GM18861 (cell line): ENCODE results near the gene BORCS6.
"Not testable (repeated sequence)": the region's sequence is repeated elsewhere in the genome, so short reads cannot be mapped to it uniquely, and the experiment has no call there.

ENCODE experiments used
- ATAC-seq: cut with Tn5 transposase; IDR thresholded peaks from one replicate; pipeline ENCODE4 v1.9.1; 2021; ENCODE audit not compliant: unreplicated experiment

BORCS6 gene

DNA sequence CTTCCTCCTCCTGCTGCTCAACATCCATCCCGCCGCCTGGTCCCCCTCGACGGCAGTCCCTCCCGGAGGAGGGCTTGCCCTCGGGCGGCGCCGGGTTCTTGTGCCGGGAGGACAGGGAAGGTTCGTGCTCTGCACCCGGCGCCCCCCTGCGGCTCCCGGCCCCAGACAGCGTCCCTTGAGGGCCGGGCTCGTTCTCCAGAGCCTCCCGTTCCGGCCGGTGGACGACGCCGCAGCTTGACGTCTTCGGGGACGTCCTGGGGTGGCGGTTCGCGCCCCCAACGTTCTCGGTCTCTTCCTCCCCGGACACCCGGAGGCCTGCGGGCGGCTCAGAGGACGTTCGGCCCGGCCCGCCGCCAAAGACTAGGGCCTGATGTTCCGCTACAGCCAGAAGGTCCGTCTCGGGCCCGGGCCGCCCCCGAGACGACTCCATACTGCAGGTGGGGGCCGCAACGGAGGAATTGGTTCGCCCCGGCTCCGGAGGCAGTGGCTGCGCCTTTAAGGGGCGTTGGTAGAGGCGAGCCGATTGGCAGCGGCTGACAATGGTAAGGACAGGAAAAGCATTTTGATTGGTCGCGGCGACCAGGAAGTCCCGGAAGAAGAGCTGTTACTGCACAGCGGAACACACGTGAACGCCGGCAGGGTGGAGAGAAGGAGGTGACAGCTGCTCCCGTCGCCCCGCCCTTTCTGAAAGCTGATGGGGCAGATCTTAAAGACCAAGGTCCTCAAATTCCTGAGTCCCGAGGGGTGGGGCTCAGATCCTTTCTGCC lies at the start of gene BORCS6:
BORCS6 (minus strand) TSS at position 470 of the 767 bp plus-strand sequence; CDS start at position 430, 40 bp downstream.
- peak; percentile 43 for ATAC-seq

DNA sequence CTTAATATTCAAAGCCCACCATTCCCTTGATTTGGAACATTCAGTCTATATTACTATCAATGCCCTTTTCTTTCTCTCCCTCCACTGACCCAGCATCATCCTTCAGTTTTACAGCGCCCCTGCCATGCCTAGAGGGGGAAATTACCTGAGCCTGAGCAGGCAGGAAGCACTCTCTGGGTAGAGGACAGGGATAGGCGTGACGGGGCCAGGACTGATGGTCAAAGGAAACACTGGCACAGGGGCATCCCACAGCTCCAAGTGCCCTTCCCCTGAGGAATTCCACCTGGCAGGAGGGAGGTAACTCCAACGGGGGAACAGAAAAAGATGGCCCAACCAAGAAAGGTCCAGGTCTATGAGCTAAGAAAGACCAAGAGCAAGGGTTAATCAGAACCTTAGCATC lies 47.9 kb upstream of the BORCS6 start:
- ATAC-seq, result no peak

DNA sequence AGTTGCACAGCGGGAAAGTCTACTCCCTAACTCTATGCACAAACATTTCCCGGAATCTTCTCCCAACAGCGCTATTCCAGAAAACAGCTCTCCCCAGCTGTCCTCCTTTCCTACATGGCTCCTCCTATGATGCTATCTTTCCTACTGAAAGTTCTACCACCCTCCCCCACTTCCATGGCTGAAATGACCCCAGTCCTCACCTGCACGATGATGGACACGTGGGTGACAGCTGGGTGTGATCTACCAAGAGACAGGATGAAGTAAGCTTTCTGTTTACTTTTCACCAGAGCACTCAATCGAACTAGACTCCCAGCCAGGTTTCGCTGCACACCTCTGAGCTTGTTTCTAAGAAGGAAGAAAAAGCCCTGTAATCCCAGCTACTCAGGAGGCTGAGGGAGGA lies 47.2 kb upstream of the BORCS6 start:
- ATAC-seq, result no peak

DNA sequence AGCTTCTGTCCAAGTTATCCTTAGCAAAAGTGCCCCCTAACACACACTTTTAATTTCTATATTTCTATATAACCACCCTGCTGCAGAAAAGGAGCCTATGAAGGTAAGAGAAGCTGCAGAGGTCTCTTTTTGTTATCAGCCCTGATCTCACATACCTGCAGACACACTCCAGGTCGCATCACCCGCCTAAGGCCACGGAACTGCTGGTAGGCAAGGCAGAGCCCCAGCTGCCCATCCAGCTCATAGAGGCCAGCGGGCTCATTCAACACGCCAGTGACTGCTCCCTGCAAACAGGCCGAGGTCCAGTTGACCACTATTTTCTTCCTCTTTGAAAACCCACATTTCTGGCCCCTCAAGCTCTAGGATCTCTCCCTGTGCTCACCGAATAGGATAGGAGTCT lies 45.7 kb upstream of the BORCS6 start:
- ATAC-seq, result no peak

DNA sequence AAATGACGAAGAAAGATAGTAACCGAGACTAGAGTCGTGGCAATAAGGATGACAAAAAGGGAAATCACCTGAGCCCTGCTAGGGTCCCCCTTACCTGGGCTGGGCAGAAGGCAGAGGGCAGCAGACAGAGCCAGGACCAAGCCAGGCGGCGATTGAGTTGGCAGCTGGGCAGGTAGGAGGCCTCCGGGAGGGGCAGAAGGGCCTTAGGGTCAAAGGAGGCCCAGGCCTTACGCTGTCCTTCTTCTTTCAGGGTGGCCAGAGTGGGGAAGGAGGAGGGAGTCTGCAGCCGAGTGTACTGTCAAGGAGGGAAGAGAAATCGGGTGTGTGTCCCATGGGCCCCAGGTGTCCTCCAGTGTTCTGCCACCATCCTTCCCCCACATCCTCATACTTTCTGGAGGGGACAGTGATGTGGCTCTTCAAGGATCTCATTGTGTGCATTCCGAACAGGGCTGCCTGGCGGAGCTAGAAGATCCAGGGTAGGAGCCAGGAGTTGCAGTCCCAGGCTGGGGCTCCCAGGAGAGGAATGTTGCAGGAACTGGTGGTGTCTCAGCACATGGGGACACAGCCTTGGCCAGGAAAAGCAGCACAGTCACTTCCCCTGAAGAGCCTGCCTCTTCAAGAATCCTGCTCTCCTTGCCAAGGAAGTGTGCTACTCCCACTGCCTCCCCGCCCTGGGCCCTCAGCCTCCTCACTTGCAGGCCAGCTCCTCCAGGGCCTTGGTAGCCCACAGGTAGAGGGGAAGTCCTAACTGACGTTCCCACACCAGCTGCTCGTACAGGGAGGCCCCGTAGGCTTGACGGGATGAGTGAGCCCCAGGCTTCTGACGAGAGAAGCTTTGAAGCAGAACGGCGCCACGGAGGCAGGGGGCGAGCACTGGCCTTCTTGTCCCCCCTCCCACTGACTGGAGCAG lies 44.6 kb upstream of the BORCS6 start:
- ATAC-seq, result no peak

DNA sequence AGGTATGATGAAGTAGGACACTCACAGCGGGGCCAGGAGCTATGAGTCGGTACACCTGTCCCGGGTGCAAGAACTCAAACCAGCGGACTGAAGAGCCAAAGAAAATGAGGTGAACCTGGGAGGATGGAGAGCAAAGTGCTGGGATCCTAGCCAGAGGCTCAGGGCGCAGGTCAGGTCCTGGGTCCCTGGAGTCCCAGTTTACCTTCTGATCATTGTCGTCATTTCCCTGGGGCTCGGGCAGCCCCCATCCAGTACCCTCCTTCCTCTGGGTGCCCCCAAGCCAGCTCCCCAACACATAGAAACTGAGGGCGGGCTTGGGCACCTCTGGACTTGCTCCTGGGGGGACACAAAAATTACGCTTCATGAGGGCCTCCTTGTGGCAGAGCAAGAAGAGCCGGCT lies 41.7 kb upstream of the BORCS6 start:
- ATAC-seq, result no peak

DNA sequence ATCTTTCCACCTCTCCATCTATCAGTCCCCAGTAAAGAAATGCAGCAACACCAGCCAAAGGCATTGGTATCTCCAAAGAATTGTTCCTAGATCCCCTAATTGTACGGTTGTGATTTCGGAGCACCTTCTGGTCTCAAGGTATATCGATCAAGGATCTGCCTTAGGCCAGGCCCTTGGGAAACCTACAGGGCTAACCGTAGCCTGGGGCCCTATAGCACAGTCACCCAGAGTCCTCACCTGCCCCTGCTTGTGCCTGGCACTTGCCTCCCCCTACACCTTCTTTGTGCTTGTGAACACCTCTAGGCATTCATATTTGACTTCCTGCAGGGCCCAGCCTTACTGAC lies 37.2 kb upstream of the BORCS6 start:
- no peak for ATAC-seq

DNA sequence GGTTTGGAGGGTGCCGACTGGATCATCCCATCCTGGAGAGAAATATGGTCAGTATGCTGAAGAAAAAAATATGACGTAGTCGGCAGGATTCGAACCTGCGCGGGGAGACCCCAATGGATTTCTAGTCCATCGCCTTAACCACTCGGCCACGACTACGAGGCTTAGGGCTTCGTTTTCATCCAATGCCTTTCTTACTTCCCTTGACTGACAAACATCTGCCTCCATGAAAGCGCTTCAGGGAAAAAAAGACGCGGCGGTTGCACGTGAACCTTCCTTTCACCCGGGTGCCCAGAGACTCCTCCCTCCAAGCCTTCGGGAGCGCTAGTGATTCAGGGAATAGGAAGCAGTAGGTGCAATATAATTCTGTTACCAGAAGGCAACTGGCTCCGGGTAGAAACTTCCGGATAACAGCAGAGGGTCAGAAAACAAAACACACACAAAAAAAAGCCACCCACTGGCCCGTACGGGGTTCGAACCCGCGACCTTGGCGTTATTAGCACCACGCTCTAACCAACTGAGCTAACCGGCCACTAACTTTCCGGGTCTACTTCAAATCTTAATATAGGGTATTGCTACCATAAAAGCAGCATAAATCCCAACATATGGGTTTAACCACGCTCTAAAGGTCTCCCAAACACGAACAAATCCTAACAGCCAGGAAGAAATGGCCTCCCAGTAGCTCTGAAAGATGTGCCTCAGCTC lies 36.7 kb upstream of the BORCS6 start:
- no peak for ATAC-seq

DNA sequence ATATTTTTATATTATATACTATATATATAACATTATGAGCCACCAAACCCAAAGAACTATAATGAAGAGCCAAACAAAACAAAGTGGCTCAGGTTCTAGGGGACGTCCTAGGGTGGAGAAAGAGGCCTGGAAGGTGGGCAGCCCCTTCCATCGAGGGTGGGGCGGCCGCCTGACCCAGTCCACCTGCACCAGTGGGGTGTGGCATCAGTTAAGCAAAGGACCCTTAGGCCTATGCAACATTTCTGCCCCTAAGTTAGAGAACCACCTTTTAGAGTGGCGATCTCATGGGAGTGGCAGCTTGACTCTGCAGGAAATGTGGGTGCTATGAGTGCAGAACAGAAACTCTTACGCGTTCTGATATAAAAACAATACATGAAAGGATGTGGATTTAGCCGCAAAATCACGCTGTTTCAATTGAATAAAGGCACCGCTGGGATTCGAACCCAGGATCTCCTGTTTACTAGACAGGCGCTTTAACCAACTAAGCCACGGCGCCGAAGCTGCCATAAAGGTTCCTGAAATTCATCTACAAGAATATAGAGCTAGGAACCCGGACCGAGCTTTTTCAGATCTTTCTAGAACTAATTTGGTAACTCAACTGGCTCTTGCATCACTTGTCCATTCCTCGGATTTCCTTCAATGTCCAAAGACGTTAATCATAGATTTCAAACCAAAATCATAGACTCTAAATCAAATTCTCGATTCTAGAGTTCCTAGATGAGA lies 36.0 kb upstream of the BORCS6 start:
- no peak for ATAC-seq

DNA sequence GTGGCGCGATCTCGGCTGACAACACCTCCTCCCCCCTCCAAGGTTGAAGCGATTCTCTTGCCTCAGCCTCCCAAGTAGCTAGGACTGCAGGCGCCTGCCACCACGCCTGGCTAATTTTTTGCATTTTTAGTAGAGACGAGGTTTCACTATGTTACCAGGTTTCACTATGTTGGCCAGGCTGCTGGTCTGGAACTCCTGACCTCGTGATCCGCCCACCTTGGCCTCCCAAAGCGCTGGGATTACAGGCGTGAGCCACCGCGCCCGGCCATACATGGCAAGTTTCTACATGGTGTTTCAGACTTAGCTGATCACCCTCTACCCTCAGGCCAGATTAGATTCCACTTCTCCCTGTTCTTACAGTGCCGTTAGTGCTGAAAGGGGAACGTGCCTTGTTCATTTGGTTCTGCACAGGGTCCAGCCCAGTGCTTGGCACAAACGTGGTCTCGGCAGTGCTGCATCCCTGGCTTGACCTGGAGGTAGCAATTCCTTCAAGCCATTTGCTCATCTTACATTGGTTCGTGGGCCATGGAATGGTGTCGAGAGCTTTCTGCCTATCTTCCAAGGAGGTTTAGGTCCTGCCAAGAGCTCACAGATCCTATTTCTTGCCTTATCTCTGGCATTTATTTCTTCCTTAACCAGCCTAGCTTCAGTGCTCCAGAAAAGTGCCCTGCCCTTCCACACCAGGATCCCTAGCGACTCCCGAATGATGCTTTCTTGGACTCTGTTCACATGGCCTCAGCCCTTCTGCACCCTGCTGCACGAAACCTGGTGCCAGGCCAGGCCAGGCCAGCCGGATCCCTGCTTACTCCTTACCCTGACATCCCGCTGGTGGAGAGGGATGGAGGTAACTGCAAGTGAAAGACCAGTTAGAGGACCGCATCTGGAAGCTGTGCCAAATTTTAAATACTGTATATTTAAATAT lies 35.2 kb upstream of the BORCS6 start:
- ATAC-seq, result no peak

DNA sequence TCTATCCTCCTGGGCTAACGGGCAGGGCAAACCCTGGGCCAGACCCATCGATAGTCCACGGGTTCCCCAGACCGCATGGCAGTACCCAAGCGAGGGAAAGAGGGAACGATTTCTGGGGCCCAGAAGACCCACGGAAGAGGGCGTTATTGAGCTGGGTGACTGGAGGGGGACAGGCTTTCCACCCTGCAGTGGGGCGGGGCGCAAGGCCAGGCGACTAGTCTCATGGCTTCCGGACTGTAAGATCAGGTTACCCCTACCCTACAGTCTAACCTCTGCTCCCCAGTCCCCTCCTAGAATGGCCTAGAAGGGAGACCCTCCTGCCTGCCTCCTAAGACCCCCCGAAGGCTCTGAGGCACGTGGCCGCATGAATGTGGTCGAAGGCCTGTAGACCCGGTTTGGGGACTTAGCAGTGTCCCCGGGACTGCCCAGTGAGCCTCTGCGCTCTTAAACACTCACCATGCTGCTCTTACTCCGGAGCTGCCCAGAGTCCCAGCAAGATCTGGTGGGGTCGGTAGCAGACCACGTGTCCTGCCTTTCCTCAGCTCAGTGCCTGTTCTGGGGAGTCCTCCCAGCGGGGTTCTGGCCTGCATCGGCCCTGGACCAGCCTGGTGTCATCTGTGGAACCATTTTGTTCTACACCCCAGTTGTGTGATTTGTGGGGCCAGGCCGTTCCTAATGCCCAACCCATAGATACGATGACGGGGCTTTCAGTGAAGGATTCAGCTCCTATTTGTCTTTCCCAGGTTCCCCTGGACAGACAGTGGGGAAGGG lies 33.6 kb upstream of the BORCS6 start:
- ATAC-seq, result no peak

DNA sequence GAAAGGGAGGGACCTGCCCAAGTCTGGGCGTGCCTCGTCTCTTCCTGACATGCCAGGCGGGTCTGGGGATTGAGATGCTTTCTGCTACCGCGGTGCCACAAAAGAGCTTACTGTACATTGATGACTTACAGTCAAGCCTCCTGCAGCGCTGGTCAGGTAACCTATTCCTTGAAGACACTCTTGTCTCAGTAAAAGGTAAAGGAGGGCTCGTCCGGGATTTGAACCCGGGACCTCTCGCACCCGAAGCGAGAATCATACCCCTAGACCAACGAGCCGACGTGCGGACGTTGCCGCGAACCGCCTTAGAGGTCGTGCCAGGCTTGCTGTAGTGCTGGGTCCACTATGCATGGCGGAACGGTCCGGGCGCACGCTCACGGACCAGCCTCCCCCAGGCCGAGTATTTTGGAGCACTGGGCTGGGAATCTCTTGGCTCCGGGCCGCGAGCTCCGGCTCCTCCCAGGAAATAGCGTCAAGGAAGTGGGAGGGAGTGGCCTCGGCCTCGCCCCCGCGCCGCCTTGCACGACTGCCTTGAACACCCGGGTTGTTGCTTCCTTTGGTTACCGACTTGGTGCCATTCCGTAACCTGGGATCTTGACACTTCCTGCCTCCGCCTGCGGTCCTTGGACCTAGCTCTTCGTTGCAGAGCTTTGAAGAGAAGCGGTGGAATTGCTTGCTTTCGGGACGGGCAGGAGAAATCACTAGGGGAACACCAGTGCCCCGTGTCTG lies 32.8 kb upstream of the BORCS6 start:
- ATAC-seq, result peak; percentile 23

DNA sequence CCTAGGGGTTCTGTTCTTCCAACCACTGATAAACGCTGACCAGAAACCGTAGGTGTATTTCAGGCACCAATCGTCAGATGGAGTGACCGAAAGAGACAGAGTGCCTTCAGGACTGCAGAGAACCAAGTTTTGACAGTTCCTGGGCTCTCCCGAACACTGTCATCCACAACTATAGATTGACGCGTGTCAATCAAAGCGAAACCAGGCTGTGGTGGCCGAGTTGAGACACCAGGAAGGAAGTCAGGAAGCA lies 32.3 kb upstream of the BORCS6 start:
- peak; percentile 18 for ATAC-seq

DNA sequence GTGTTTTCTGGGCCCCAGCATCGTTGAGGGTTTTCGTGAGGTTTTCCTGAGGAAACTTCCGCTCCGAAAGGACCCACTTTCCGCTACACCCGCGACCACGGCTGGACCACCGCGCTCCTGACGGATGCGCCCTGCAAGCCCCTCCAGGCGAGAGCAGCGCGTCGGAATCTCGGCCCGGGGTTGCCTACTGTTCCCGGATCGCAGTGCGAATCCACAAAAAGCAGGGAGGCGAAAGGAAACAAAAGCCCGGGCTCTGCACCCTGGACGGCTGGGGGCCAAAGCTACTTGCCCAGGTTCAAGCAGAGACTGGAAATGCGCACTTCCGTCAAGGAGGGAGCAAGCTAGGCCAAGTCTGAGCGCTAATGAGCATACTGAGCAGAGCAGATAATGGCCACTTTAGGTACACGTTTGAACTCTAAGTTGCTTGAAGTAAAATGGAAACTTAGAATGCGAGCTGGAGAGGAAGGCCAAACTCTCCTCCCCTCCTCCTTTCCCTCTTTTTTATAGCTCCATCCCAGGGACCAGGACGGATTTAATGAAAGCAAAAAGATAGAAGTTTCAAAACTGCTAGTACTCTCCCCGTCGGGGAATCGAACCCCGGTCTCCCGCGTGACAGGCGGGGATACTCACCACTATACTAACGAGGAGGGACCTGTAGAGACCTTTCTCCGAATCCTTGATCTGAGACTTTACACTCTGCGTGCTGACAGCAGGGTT lies 31.8 kb upstream of the BORCS6 start:
- peak; percentile 45 for ATAC-seq

DNA sequence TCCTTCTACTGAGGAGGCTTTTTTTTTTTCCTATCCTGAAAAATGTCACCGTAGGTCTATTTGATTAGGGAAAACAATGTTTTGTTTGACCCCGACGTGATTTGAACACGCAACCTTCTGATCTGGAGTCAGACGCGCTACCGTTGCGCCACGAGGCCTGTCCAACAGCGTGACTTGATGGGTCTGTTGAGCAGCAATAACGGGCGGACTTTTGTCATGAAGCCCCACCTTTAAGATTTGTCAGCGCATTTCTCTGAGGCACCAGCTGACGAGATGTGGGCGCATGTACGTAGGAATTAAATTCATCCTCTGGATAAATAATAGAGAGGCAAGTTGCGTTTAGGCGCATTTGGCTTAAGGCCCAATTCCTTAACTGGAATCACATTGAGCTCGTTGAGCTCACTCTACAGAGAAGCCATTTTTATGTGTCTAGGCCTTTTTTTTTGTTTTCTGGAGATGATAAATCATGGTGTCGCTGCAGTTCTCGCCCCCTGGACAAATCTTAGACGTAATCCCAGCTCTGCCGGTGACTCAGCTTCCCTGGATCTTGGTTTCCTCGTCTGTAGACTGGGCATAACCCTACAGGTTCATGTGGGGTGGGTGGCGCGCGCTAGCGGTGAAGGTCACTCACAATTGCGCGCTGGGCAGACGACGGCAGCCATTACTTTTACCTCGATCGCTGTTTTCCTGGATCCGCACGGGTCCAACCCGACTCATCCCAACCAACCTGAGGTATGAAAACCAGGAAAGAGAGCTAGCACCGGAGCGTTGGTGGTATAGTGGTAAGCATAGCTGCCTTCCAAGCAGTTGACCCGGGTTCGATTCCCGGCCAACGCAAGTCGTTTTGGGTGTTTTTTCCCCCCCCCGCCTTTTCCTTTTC lies 31.0 kb upstream of the BORCS6 start:
- ATAC-seq, result no peak

DNA sequence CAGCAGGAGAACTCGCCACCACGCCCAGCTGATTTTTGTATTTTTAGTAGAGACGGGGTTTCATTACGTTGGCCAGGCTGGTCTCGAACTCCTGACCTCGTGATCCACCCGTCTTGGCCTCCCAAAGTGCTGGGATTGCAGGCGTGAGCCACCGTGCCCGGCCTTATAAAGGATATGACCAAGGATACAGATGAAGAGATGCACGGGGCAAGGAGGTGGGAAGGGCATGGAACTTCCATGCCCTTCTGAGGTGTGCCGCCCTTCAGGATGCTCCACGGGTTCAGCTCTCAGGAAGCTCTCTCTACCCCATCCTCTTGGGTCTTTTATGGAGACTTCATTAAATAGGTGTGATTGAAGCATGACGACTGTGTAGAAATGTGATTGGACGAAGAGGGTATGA lies 24.0 kb upstream of the BORCS6 start:
- not testable (repeated sequence) for ATAC-seq
